ENCODE data around the gene ENTHD1.

The ENTHD1 gene

DNA sequence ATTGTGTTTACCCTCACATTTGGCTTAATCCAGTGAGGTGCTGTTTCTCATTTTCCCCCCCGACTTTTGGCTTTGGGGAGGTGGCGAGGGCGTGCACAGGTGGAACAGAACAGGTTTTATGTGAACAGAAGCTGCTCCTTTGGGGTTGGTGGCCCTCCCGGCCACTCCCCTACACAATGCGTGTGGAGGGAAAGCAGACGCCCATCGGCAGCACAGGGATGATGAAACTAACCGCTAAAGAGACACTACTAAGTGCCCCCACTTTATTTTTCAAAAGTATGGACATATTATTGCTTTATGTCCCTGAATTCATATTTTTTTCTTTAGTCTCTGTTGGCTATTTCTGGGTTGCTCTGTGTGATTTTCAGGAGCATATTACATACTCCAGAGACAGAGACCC, 160.9 kb downstream of the ENTHD1 start:
- no peak for FAIRE-seq
- TF ChIP-seq, protein P1, sequence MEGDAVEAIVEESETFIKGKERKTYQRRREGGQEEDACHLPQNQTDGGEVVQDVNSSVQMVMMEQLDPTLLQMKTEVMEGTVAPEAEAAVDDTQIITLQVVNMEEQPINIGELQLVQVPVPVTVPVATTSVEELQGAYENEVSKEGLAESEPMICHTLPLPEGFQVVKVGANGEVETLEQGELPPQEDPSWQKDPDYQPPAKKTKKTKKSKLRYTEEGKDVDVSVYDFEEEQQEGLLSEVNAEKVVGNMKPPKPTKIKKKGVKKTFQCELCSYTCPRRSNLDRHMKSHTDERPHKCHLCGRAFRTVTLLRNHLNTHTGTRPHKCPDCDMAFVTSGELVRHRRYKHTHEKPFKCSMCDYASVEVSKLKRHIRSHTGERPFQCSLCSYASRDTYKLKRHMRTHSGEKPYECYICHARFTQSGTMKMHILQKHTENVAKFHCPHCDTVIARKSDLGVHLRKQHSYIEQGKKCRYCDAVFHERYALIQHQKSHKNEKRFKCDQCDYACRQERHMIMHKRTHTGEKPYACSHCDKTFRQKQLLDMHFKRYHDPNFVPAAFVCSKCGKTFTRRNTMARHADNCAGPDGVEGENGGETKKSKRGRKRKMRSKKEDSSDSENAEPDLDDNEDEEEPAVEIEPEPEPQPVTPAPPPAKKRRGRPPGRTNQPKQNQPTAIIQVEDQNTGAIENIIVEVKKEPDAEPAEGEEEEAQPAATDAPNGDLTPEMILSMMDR (IDR thresholded peaks at IDR 0.05; ENCODE audit: insufficient read depth, missing control alignments): no peak
- no peak for DNase-seq (ENCODE audit: insufficient read length, low spot score)

DNA sequence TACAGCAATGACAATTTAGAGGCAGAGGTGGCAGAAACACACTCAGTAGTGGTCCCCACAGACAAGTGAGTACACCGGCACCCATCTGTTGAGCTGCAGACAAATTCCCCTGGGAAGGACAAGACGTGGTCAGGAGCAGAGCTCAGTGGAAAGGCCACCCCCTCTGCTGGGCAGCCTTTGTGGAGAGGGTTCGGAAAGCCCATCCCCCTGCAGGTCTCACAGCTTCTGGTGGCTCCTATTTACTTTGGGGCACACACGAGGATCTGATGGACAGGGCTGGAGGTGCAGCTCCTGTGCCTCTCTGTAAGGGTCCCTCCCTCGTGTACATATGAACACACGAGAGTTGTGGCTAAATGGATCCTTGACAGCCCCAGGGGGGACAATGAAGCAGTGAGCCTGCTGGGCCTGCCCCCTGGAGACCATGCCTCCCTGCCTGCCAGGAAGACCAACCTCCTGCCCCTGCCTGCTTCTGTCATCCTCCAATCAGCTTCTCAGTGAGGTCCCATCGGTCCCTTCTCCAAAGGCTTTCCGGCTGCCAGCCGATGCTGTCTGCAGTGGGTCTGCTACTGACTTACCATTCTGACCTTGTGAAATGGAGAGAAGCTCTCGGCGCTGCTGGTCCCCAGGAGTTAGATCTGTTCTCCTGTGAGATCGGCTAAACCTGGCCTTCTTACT, 161.5 kb downstream of the ENTHD1 start:
- TF ChIP-seq, protein P1 (IDR thresholded peaks at IDR 0.05; ENCODE audit: insufficient read depth, missing control alignments): no peak
- FAIRE-seq (no peak), DNase-seq (ENCODE audit: insufficient read length, low spot score) (no peak)

DNA sequence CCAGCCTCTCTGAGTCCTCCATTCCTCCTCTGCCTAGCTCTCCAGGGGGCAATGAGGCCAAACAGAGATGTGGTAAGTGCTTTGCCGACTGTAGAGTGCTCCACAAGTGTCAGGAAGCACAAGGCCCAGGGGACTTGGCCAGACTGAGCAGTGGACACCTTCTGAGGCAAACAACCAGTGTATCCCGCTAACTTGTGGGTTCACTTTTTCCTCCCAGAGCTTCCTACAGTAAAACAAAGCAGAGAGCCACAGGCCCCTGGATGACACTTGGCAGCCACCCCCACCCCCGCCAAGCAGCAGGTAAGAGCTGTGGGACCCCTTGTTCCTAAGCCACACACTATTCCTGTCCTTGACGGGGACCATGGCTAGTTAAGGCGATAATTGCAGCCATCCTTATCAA, 162.1 kb downstream of the ENTHD1 start:
- no peak for FAIRE-seq
- DNase-seq (ENCODE audit: insufficient read length, low spot score): no peak
- TF ChIP-seq, protein P1 (IDR thresholded peaks at IDR 0.05; ENCODE audit: insufficient read depth, missing control alignments): no peak

DNA sequence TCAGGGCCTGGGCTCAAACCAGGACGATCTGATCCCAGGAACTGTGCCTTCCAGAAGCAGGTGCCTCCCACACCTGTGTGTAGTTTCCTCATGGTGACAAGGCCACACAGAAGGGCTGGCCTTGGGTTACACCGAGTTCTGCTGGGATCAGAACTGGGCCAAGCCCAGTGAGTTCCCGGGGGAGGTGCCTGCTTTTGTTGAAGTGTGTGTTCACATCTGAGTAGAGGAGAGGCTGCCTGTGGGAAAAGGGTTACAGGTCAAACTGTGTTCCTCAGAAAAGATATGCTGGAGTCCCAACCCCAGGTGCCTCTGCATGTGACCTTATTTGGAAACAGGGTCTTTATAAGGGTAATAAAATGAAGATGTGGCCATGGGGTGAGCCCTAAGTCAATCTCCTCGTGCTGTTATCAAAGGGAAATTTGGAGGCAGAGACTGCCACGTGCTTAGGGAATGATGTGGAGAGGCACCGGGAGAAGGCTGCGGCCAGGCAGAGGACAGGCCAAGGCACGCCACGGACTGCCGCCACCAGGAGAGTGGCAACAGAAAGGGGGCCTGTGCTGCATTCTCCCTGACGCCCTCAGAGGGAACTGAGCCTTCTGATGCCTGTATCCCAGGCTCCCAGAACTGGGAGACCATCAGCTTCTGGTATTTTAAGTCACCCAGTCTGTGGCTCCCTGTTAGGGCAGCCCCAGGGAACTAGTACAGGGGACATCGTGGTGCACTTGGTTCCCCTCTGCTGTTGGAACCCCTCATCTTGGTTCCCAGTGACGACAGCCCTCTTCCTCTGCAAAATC, 164.2 kb downstream of the ENTHD1 start:
- no peak for DNase-seq (ENCODE audit: insufficient read length, low spot score)
- TF ChIP-seq, protein P1 (IDR thresholded peaks at IDR 0.05; ENCODE audit: insufficient read depth, missing control alignments): no peak
- FAIRE-seq: no peak

DNA sequence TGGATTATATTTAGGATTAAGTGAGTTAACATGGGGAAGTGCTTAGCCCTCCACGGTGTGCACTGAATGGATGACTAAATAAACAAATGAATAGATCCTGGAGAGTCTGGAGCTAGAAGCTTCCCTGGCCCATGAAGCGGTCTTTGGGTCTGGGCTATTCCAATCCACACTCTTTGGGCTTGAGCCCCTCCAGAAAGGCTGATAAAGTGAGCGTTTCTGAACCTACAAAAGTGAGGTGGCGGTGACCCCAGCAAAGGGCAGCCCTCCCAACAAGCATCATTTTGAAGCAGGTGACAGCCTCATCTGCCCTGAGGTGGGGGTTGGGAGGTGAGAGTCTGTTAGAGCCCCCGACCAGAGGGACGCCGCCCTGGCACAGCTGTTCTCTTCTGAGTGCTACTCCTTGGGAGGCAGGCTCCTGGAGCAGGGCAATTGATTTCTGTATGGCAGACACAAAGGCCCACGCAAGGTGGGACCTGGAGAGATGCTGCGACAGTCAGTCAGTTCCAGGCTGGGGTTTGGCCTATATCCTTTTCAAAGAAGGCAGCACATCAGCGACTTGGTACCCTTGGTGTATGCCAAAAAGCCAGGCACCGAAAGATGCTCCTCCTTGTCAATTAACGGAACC, 165.2 kb downstream of the ENTHD1 start:
- FAIRE-seq: no peak
- TF ChIP-seq, protein P1 (IDR thresholded peaks at IDR 0.05; ENCODE audit: insufficient read depth, missing control alignments): no peak
- no peak for DNase-seq (ENCODE audit: insufficient read length, low spot score)

DNA sequence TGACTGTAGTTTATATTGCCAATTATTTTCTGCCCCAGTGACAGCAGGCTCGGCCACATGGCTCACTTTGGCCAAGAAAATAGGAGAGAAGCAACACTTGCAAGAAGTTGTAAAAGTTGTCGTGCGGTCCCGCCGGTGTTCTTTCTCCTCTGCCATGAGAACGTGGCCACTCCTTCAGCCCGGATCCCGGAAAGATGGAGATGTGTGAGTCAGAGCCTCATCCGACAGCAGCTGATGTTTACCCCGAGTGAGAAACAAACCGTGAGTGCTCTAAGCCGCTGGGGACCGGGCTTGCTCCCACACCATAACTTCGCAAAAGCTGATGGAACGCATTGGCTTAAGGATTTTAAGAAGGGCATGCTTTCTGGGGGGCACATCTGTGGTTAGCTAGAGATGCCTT, 166.0 kb downstream of the ENTHD1 start:
- DNase-seq (ENCODE audit: insufficient read length, low spot score): no peak
- TF ChIP-seq, protein P1 (IDR thresholded peaks at IDR 0.05; ENCODE audit: insufficient read depth, missing control alignments): no peak
- FAIRE-seq: no peak
